DMS114 treated with DMSO at 0.1 percent for 48 hours (cell line): ENCODE data around the gene CACNA1D.
"Not testable (repeated sequence)": the region's sequence is repeated elsewhere in the genome, so short reads cannot be mapped to it uniquely, and the experiment has no call there.

Source experiments
- DNase-seq: peaks from one replicate; lab custom pipeline; 2025; ENCODE audit not compliant: unreplicated experiment; lab: John Stamatoyannopoulos, UW

CACNA1D gene

DNA sequence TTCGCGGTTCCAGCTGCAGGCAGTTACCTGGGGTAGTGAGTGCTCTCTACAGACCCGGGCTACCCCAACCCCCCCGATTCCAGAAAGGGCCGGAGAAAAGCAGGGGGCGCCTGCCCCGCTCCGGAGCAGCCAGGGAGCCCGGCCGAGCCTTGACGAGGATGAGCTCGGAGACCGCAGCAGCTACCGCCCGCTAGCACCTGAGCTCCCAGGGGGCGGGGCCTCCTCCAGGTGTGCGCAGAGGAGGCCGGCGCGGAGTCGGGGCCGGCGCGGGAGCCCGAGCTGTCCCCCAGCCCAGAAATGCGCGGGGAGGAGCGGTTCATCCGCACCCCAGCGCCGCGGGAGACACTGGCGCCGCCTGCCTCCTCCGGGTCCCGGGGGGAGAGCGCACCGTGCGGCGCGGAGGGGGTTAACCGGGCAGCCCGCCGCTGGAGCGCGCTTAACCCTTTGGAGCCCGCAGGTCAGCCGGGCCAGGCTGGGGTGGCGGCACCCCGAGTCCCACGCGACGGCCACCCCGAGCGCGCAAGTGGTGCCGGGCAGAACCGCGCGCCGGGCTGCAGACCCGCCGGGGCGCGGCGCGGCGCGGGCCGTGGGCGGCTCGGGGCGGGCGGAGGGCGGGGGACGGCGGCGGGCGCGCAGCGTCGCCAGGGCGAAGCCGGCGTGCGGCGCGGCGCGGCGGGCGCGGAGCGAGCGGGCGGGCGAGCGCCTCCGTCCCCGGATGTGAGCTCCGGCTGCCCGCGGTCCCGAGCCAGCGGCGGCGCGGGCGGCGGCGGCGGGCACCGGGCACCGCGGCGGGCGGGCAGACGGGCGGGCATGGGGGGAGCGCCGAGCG is at the start of gene CACNA1D:
CACNA1D (plus strand) TSS at position 649 of the 829 bp plus-strand sequence. CDS start 556 bp downstream, outside the sequence.
- no peak for DNase-seq

DNA sequence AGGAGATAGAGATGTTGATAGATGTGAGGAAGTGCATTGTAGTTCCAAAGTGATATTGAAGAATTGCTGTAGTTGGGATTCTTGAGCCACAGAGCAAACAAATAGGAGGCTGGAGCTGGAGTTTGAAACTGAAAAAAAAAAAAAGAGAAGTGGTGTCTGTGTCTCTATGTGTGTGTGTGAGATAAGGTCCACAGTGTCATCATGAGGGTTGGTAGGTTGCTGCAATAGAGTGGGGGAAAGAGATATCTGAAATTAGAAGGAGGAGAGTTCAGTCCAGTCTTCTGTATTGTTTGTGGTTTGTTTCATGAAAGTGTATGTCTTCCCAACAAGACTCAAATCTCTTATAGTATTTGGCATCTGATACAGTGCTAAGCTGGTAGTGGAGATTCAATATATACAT is 37.3 kb upstream of the CACNA1D start:
- DNase-seq: no peak

DNA sequence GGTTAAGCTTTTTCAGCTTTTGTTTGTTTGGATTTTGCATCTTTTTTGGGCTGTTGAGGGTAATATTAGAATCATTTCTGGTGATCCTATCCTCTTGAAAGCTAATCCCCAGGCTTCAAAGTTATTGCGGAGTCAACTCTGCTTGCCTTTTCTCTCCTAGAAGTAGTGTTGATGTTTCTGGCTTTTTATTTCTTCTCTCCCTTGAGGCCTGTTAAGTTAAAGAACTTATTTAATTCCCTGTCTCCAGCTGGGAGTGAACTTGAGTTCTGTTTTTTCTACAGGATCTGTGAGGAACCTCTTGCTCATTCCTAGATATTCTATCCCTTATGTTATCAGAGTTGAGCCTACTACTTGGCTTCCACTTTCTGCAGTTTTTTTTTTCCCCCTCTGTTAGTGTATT is 34.1 kb upstream of the CACNA1D start:
- DNase-seq: no peak

DNA sequence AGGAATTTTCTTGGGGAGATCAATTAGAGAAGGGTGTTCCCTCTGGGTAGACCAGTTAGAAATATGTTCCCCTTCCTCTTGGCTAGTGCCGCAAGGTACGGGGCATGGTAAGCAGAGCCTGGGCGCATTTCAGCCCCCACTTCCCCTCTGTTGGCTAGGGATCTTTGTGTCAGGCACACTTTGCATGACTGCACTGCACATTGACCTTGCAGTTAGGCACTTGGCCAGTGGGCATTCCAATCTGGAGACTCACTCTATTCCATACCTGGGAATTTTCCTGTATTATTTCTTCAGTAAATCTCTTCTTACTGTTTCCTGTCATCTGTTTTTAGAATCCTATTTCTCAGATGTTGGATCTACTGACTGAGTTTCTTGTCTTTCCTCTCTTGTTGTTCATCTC is 30.0 kb upstream of the CACNA1D start:
- no peak for DNase-seq

DNA sequence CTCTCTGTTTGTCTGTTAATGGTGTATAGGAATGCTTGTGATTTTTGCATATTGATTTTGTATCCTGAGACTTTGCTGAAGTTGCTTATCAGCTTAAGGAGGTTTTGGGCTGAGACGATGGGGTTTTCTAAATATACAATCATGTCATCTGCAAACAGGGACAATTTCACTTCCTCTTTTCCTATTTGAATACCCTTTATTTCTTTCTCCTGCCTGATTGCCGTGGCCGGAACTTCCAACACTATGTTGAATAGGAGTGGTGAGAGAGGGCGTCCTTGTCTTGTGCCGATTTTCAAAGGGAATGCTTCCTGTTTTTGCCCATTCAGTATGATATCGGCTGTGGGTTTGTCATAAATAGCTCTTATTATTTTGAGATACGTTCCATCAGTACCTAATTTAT is 24.7 kb upstream of the CACNA1D start:
- not testable (repeated sequence) for DNase-seq

DNA sequence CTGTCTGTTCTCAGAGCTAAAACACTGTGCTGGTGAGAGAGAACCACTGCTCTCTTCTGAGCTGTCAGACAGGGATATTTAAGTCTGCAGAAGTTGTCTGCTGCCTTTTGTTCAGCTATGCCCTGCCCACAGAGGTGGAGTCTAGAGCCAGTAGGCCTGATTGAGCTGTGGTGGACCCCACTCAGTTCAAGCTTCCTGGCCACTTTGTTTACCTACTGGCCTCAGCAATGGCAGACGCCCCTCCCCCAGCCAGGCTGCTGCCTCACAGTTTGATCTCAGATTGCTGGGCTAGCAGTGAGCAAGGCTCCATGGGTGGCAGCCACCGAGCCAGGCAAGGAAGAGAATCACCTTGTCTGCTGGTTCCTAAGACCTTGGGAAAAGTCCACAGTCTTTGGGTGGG is 21.0 kb upstream of the CACNA1D start:
- DNase-seq: no peak

DNA sequence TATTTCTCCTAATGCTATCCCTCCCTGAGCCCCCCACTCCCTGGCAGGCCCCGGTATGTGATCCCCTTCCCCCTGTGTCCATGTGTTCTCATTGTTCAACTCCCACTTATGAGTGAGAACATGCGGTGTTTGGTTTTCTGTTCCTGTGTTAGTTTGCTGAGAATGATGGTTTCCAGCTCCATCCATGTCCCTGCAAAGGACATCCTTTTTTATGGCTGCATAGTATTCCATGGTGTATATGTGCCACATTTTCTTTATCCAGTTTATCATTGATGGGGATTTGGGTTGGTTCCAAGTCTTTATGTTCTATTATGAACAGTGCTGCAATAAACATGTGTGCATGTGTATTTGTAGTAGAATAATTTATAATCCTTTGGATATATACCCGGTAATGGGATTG is 18.0 kb upstream of the CACNA1D start:
- DNase-seq: not testable (repeated sequence)

DNA sequence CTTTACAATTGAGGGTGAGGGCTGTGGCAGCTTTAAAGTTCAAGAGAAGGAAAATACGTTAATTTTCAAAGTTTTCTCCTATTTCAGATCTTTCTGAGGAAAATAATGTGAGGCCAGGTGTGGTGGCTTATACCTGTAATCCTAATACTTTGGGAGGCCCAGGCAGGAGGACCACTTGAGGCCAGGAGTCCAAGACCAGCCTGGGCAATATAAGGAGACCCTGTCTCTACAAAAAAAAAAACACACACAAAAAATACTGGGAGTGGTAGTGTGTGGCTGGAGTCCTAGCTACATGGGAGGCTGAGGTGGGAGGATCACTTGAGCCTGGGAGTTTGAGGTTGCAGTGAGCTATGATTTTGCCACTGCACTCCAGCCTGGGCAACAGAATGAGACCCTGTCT is 16.7 kb upstream of the CACNA1D start:
- DNase-seq: not testable (repeated sequence)

DNA sequence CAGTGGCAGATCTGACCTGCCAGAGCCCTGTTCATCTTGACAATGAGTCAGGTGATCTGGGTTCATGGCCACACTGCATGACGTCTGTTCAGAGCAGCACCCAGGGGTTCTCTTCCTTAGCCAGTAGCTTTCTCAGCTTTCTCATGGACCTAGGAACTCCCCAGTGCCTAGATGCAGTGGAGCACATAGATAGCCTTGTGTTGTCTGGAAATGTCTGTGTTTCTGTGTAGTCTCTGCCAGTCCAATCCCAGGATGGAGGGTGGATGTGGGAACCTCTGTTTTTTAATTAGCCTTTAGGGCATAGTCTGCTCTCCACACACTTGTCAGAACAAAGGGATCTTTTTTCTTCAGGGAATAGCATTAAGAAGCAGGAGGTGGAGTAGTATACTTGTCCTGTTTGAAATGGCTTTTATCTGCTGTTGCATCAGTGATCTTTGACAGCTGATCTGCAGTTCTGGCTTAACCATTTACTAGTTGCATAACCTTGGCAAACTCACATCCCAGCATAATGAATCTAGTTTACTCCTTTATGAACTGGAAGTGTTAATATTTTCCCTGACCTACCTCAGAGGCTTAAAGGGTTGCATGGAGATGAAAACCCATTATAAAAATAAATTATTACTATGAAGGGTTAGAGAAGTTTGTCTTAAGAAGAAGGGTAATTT is 16.1 kb upstream of the CACNA1D start:
- no peak for DNase-seq

DNA sequence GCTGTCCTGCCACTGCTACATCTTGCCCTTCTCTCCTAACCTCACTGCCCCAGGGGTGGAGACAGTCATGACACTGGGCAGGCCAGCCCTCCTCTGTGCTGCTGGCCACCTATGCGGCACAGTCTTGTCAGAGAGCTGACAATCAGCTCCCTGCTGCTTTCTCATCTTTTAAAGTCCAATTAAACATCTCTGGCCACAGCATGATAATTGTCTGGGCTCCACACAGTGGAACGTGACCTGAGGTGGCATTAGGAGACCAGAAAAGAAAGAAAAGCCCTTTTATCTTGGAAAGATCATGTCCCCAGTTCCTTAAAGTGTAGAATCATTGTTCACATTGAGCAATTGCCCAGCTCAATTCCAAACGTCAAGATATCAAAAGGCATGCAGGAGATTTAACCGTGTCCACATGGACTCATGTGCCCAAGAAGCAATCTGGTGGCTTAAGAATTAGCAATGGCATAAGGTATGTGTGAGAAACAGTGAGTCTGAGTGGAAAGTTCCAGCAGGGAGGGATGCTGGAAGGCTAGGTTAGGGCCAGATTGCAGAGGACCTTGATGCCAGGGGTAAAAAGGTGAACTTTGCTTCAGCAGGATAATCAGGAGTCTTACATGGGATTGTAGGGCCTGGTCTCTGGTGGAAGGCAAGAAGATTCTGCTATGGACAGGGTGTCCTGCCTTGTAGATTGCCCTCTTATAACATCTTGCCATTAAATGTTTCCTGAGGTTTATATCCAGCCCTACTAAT is 15.3 kb upstream of the CACNA1D start:
- no peak for DNase-seq

DNA sequence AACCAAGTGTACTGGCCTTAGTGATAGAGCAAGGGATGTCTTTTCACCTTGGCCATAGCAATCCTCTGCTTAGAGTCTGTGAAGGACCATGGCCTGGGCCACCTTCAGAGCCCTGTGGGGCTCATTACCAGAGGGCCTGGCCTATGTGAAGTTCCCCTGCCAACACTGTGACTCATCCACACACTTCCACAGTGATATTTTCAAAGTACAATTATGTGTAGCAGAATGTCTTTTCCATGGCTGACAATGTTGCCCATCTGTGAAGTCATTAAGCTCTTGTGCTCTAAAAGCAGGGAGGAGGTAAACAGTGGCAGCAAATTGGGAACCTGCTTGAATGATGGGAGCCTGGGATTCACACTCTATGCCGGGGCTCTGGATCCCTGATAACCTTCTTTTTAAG is 12.2 kb upstream of the CACNA1D start:
- DNase-seq: no peak

DNA sequence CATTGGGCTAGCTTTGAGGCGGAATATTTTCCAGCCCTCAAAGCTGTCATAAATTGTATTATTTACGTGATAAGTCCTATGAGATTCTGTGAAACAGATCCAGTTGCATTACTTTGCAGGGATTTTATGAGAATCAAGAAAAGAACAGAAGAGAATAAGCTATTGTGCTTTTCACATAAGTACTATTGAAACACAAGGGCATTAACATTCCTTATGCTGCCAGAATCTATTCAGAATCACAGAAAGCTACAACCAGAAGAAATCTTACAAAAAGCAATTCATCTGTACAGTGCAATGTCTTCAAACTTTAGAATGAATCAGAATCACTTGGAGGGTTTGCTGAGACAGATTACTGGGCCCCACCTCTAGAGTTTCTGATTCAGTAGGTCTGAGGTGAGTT is 10.6 kb upstream of the CACNA1D start:
- no peak for DNase-seq

DNA sequence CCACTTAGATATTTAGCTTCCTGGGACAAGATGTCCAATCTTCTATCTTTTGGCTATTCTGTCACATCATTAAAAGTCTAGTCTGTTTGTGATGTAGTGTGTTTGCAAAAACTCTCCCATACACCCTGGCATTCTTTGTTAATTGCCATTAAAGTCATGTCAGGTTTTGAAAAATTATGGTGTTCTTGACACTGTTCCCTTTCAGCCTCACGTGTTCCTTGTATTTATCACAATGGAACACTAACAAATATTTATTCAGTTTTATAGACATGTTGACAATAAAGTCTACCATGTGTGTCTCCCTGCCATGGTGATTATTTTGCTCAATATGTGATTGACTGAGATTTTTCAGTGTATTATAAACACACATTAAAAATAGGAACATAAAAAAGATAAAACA is 9.4 kb upstream of the CACNA1D start:
- no peak for DNase-seq

DNA sequence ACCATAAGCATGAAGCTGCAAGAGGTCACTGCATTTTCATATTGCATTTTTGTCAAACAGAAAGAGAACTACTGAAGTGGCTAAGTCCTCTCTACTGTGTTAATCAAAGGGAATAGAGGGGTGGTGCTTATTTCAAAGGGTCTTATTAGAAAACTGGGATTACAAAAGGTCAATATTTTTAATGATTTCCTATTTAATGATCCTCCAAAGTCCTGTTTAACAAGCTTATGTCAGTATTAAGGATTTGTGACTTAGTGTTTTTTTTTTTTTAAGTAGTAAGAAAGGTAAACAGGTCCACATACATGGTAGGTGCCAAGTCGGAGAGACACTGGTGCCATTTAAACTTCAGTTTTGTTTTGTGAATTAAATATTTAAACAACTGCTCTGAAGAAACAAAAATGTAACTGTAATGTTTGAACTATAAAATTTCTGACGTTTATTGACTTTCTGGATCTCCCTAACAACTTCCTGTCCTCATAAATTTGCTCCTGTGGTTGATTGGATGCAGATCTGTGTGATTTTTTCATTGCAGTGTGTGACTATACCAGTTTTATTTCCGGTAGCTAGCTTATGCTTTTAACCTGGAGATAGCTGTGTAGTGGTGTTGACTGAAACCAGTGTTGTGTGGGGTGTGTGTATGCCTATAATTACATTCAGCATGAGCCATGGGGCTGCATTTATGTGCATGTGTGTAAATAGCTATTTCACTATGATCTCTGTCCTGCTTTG is 8.6 kb upstream of the CACNA1D start:
- DNase-seq: no peak

DNA sequence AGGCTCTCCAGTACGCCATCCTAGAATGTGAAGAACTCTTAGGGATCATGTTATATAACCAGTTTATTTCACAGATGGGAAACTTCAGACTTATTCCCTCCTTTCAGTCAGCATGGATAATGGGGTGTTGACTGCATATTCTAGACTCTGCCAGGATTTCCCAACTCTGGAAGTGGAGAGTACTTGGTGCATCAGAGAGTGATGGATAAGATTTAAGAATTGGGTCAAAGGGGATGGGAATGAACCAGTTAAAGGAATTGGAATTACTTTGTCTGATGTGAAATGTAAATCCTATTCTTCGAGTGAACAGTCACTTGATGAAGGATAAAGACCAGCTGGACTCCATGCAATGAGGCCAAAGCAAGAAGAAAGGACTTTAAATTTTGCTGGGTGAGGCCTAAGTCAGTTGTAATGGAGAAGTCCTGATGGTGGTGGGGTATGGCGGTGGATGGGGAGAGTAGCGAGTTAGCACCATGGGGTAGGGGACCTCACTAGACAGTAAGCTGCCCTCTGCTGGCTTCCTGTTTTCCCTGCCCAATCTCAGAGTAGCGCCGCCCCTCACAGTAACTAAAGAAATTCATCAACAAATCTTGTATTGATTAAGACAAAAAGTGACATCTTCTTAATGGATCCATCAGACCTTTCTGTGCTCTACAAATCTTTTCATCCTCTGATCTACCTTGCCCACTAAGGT is 7.3 kb upstream of the CACNA1D start:
- no peak for DNase-seq

DNA sequence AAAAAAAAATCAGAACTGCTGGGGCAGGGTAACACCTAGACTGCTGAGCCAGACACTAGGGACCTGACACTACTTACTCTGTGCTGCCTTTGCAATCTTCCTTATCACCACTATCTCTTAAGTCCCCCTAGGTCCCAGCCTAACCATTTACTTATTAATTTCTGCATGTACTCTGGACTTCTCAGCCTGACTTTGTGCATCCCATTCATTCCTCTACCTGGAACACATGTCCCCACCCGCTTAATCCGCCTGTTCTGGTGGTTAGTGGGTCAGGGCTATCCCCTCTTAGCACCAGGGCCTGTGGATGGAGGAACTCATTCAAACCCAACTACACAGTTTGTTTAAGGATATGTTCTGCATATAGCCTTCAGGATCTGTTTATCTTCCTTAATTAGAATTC is 5.0 kb upstream of the CACNA1D start:
- DNase-seq: no peak

DNA sequence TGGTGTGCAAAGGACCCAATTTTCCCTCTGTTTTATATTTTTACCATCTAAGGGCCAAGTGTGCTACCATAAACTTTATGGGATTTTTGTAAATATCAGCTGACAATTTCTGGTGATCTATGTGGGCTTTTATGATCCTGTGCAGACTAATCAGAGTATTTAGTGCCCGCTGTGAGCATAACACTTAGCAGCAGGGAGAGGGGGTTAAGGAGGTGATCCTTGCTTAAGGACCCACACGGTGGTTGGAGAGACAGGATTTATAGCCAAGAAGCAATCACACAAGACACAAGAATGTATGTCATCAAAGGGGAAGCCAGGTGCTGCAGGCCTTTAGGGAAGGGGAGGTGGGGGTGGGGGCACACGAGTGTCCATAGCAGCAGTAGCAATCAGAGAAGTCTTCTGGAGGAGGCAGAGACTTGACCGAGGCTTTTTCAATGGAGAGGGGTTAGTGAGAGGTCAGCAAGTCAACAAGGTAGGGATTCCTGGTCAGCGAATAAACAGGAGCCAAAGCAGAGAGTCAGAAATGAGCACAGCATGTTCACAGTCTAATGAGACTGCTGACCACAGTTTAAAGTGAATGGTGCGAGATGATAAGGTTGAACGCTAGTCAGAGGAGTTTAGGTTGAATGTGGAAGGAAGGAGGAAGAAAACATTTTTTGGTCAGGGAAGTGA is 4.5 kb upstream of the CACNA1D start:
- DNase-seq: no peak

DNA sequence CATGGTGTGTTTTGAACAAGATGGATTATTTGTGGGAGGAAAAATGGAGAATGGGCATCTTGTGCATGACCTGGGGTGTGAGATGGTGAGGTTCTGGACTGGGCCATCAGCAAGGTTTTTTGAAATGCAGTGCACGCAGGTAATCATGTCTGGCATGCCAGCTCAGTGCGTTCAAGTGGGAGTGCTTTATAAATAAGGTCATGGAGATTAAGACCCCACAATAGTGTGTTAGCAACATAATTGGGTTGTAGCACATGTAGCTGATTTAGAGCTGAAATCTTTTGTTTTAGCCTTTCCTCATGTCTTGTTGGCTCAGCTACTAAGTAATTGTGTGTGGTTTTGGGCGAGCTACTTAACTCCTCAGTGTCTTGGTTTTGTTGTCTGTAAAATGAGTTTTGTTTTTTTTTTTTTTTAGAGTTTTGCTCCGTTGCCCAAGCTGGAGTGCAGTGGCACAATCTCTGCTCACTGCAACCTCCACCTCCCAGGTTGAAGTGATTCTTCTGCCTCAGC is 3.9 kb upstream of the CACNA1D start:
- no peak for DNase-seq

DNA sequence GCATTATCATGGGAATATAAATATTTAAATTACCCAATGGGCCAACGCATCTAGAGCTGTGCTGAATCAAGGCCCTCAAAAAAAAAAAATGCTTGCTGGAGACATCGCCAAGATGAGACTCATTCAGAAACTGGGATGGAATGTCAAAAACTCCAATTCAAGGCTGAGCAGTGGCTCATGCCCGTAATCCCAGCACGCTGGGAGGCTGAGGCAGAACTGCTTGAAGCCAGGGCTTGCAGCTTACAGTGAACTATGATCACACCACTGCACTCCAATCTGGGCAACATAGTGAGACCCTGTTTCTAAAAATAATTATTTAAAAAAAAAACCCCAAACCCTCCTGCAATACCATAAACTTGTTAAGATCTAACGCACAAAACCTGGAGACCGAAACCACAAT is 3.1 kb upstream of the CACNA1D start:
- DNase-seq: no peak

DNA sequence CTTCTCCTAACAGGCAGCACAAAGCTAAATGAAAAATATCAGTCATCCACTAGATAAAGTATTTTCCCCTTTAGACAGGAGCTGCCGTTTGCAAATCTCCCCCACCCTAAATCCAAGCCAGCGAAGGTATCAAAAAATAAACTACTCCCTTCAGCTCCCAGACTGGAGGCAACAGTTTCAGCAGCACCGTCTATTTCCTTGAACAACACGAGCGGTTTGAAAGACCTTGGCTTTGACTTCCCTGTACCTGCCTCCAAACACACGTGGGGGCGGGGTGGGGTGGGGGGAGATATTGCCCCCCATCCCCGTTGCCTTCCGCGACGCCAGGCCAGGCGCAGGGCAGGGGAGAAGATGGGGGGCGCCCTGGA is 832 bp upstream of the CACNA1D start:
- DNase-seq: no peak
